HUES48 (cell line): ENCODE data around the gene MEGF11.

ENCODE experiments used
- H3K27ac ChIP-seq: one replicate; pipeline ENCODE4 v1.7.0; 2013; ENCODE audit warnings: low read depth, low read length, inconsistent platforms
- H3K27me3 ChIP-seq: 2 replicates; pipeline ENCODE4 v1.6.1; 2013; ENCODE audit warnings: mild to moderate bottlenecking, low read length; ENCODE audit not compliant: control insufficient read depth, insufficient read depth
- H3K36me3 ChIP-seq: 2 replicates; pipeline ENCODE4 v1.6.1; 2013; ENCODE audit warnings: low read length; ENCODE audit not compliant: control insufficient read depth, insufficient read depth
- H3K4me1 ChIP-seq: 2 replicates; pipeline ENCODE4 v1.6.1; 2013; ENCODE audit warnings: mild to moderate bottlenecking, low read length; ENCODE audit not compliant: control insufficient read depth, insufficient read depth
- H3K4me3 ChIP-seq: 2 replicates; pipeline ENCODE4 v1.5.1; 2013; ENCODE audit warnings: mild to moderate bottlenecking, low read depth, low read length
- H3K9ac ChIP-seq: 2 replicates; pipeline ENCODE4 v1.6.1; 2013; ENCODE audit warnings: mild to moderate bottlenecking, low read depth, low read length, moderate library complexity
- H3K9me3 ChIP-seq: 2 replicates; pipeline ENCODE4 v1.6.1; 2013; ENCODE audit warnings: low read length; ENCODE audit not compliant: control insufficient read depth, insufficient read depth

Gene MEGF11

GRCh38 chr15:66001042-66001441, 252.5 kb downstream of the MEGF11 start:
- H3K9me3 ChIP-seq: no peaks in the 10 kb centered on the region
- no peaks in the 10 kb centered on the region for H3K27me3 ChIP-seq
- H3K36me3 ChIP-seq: no peaks in the 10 kb centered on the region
- no peak overlapping the region for H3K4me3 ChIP-seq
- peaks cover 14% of the 10 kb centered on the region; the same call in 1 of the 2 replicates for H3K4me1 ChIP-seq
- H3K9ac ChIP-seq: no peak overlapping the region
- no peak overlapping the region for H3K27ac ChIP-seq

GRCh38 chr15:65998486-65998885, 255.1 kb downstream of the MEGF11 start:
- H3K27me3 ChIP-seq: no peaks in the 10 kb centered on the region

DNA sequence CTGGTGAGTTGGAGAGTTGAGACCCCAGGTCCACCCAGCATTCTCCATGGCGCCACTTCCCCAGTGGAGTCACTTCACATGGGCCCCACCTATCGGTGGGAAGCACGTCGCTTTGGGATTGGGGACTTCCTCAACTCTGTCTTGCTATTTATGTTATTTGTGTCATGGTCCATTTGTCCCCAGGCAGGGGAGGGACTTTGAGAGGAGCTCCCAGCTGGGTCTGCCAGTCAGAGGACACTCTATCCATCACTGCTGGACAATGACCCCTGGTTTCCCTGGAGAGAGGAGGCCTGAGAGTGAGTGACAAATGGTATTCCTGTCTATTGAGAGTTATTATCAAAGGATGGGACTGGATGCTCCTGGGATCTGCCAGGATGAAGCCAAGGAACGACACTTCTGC, 256.6 kb downstream of the MEGF11 start:
- Histone ChIP-seq H3K9ac (no peak overlapping the region), H3K27me3 (no peaks in the 10 kb centered on the region), H3K9me3 (no peaks in the 10 kb centered on the region), H3K36me3 (no peaks in the 10 kb centered on the region), H3K27ac (no peak overlapping the region), H3K4me1 (peaks cover 22% of the 10 kb centered on the region), H3K4me3 (no peak overlapping the region)

More at GRCh38 chr15:65998486-65998885, 255.1 kb downstream of the MEGF11 start:
- Histone ChIP-seq H3K36me3 (no peaks in the 10 kb centered on the region), H3K27ac (no peak overlapping the region), H3K9ac (no peak overlapping the region), H3K4me1 (peaks cover 12% of the 10 kb centered on the region; the same call in 1 of the 2 replicates), H3K9me3 (no peaks in the 10 kb centered on the region), H3K4me3 (no peak overlapping the region)

DNA sequence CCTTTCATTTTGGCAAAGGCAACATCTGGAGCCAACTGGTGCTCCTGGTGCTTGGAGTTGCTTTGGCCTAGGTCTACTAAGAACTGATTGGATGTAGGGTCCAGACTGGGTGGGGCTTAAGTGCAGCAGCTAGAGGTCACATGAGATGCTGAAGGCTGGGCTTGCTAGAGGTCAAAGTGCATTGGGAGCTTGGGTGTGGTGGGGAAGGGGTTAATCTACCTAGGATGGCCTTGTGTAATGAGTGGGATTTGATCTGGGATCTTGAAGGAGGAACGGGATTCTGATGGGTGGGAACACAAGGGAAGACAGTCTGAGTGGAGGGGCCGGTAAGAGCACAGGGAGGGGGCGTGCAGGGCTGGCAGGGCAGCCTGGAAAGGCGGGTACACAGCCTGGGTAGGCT, 258.7 kb downstream of the MEGF11 start:
- H3K36me3 ChIP-seq: no peaks in the 10 kb centered on the region
- H3K9me3 ChIP-seq: no peaks in the 10 kb centered on the region
- H3K27me3 ChIP-seq: no peaks in the 10 kb centered on the region
- H3K4me3 ChIP-seq: no peak overlapping the region
- no peak overlapping the region for H3K9ac ChIP-seq
- H3K4me1 ChIP-seq: peaks cover 20% of the 10 kb centered on the region
- no peak overlapping the region for H3K27ac ChIP-seq

DNA sequence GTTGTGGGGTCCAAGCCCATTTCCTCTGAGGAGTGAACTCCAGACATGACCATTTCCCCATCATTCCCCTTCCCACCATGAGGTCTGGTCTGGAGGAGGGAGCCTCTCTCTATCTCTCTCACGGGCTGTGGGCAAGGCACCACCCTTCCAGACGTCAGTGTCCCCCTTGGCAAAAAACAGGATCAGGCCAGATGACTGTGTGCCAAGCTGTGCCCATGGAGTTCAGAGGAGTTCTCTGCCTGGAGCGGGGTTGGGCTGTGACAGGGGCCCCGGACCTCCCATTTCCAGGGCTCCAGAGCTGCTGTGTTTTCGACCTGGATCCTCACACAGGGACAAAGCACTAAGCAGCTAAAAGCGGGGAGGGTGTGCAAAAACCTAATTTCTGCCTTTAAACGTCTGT, 259.8 kb downstream of the MEGF11 start:
- Histone ChIP-seq H3K36me3 (no peaks in the 10 kb centered on the region), H3K4me1 (peaks cover 20% of the 10 kb centered on the region), H3K4me3 (no peak overlapping the region), H3K27me3 (no peaks in the 10 kb centered on the region), H3K9ac (no peak overlapping the region), H3K9me3 (no peaks in the 10 kb centered on the region), H3K27ac (no peak overlapping the region)

GRCh38 chr15:65993236-65993635, 260.3 kb downstream of the MEGF11 start:
- no peaks in the 10 kb centered on the region for H3K36me3 ChIP-seq
- H3K27ac ChIP-seq: no peak overlapping the region
- H3K4me3 ChIP-seq: no peak overlapping the region
- no peaks in the 10 kb centered on the region for H3K27me3 ChIP-seq
- H3K9me3 ChIP-seq: no peaks in the 10 kb centered on the region
- peaks cover 20% of the 10 kb centered on the region for H3K4me1 ChIP-seq
- H3K9ac ChIP-seq: no peak overlapping the region

GRCh38 chr15:65991721-65992483, 261.6 kb downstream of the MEGF11 start:
- H3K27me3 ChIP-seq: no peaks in the 10 kb centered on the region

DNA sequence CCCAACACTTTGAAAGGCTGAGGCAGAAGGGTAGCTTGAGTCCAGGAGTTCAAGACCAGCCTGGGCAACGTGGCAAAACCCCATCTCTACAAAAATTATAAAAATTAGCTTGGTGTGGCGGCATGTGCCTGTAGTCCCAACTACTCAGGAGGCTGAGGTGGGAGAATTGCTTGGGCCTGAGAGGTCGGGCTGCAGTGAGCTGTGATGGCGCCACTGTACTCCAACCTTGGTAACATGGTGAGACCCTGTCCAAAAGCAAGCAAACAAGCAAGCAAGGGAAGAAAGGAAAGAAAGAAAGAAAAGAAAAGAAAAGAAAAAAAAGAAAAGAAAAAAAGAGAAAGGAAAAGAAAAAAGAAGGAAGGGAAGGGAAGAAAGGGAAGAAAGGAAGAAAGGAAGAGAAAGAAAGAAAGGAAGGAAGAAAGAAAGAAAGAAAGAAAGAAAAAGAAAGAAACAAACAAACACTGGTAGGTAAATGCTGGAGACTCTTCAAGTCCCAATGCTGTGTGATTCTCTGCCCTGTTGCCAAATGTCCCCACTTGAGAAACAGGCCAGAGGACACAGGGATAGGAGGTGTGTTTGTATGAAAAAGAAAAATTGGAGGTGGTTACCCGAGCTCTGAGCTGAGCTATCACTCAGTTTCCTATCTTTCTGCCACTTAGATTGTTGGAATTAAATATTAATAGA, 263.1 kb downstream of the MEGF11 start:
- Histone ChIP-seq H3K9ac (no peak overlapping the region), H3K4me3 (no peak overlapping the region), H3K36me3 (no peaks in the 10 kb centered on the region), H3K4me1 (peaks cover 31% of the 10 kb centered on the region), H3K27me3 (no peaks in the 10 kb centered on the region), H3K9me3 (no peaks in the 10 kb centered on the region), H3K27ac (no peak overlapping the region)

More at GRCh38 chr15:65991721-65992483, 261.6 kb downstream of the MEGF11 start:
- Histone ChIP-seq H3K9ac (no peak overlapping the region), H3K4me1 (peaks cover 22% of the 10 kb centered on the region), H3K4me3 (no peak overlapping the region), H3K9me3 (no peaks in the 10 kb centered on the region), H3K27ac (no peak overlapping the region), H3K36me3 (no peaks in the 10 kb centered on the region)

DNA sequence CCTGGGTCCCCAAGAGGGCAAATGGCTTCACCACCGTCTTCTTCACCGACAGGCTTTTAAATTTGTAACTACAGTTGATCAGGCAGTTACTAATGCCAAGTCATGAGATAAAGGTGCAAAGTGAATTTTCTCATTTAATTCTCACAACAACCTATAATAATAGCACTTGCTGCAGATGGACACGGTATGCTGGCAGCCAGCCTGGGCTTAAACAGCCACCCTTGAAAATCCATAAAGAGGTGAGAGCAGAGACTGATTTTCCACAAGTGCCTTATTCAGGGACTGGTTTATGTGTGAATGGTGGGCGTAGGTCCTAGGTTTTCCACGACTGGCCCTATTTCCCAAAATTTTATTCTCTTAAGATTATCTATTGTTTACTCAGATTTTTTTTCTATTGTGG, 266.4 kb downstream of the MEGF11 start:
- Histone ChIP-seq H3K9me3 (no peaks in the 10 kb centered on the region), H3K4me3 (no peak overlapping the region), H3K9ac (no peak overlapping the region), H3K36me3 (no peaks in the 10 kb centered on the region), H3K27me3 (peaks cover 5% of the 10 kb centered on the region; the same call in 1 of the 2 replicates), H3K27ac (no peak overlapping the region), H3K4me1 (peaks cover 28% of the 10 kb centered on the region)

- H3K9me3 ChIP-seq: no peaks in the 10 kb centered on the region
- no peak overlapping the region for H3K9ac ChIP-seq
- peaks cover 5% of the 10 kb centered on the region; the same call in 1 of the 2 replicates for H3K27me3 ChIP-seq
- H3K4me3 ChIP-seq: no peak overlapping the region
- no peaks in the 10 kb centered on the region for H3K36me3 ChIP-seq
- H3K4me1 ChIP-seq: peaks cover 26% of the 10 kb centered on the region
- no peak overlapping the region for H3K27ac ChIP-seq
These were observed 267.1 kb downstream of the MEGF11 start for GRCh38 chr15:65986416-65986815.

DNA sequence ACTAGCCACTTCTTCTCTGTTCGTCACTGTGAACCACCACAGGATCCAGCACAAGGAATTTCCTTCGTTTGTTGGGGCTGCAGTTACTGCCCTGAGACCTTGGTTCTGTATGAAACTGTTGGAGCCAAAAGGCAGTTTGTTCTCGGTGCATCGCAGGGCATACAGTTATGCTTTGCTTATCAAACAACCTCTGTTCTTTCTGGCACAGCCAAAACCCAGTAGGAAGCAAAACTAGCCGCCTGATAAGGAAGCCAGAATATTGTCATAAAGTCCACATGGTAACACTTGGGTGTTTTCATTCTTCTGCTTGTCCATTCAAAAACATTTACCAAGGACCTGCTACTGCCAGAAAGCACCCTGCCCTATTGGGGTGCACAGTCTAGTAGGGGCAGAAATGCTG, 268.2 kb downstream of the MEGF11 start:
- H3K36me3 ChIP-seq: no peaks in the 10 kb centered on the region
- H3K27ac ChIP-seq: no peak overlapping the region
- H3K9me3 ChIP-seq: no peaks in the 10 kb centered on the region
- peaks cover 34% of the 10 kb centered on the region for H3K4me1 ChIP-seq
- H3K4me3 ChIP-seq: no peak overlapping the region
- H3K27me3 ChIP-seq: peaks cover 5% of the 10 kb centered on the region; the same call in 1 of the 2 replicates
- no peak overlapping the region for H3K9ac ChIP-seq
